K562 (cell line): Measurements from ENCODE around the gene TUBB4B. TPM values are rescaled to one million over a fixed set of nuclear protein-coding genes. Genes with fewer than 3 reads are reported as not detected.
A peak's percentile ranks its signal among the peaks of the same experiment; 100 is the strongest.

ENCODE experiments used
- ATAC-seq: fragments of 200-7000 bp; cut with Tn5 transposase; 3 replicates; pipeline ENCODE4 v1.9.1; 2020; ENCODE audit warnings: moderate library complexity
- BruUV-seq: library from RNA; stranded (reverse); fragments of 400-500 nt; replicated peaks from 2 replicates; lab custom pipeline; 2021; lab: Mats Ljungman, UMichigan
- CTCF ChIA-PET: fragments of 300-600 bp; formaldehyde crosslinking; extraction: SDS; loops from one replicate; lab custom pipeline; 2021; ENCODE audit warnings: low intra/inter-chr PET ratio; lab: Yijun Ruan, JAX
- POLR2A ChIA-PET: fragments of 300-600, 350-650 bp; sonication (Branson Sonifier 250); formaldehyde crosslinking; extraction: SDS; loops from one replicate; lab custom pipeline; 2021; ENCODE audit warnings: antibody characterized with exemption, inconsistent platforms; lab: Yijun Ruan, JAX
- DNase-seq, 4 experiments: peaks; one replicate each; pipeline versions ENCODE4 v3.0.0 to v3.0.0-alpha.2; 2011 to 2018; ENCODE audit warnings: low spot score in 3 of 4, mixed read lengths in 3 of 4; ENCODE audit errors: extremely low read depth in 1 of 4
- FAIRE-seq: peaks from 2 replicates; lab custom pipeline; 2011; peaks lifted over from hg19 to GRCh38; lab: Jason Lieb, UNC
- H2AFZ ChIP-seq: 2 replicates; pipeline ENCODE4 v1.6.0; 2011; ENCODE audit warnings: low read depth, low read length, control low read depth, inconsistent platforms
- H3K27ac ChIP-seq: fragments of 200-600 bp; 3 replicates; pipeline ENCODE4 v1.8.0; 2011; ENCODE audit warnings: low read depth, mild to moderate bottlenecking, control low read depth, inconsistent platforms, low read length, moderate library complexity, mixed read lengths; ENCODE audit errors: extremely low read depth
- H3K27me3 ChIP-seq, 2 experiments: fragments of 300-600 bp in 1 of 2; 2 replicates in 1 of 2; 3 replicates in 1 of 2; pipeline versions ENCODE4 v1.6.0 to v1.8.0; 2011; ENCODE audit warnings: inconsistent platforms in 2 of 2, low read length in 2 of 2, mild to moderate bottlenecking in 1 of 2, mixed read lengths in 1 of 2, moderate library complexity in 1 of 2; ENCODE audit not compliant: control insufficient read depth in 2 of 2, insufficient read depth in 2 of 2
- H3K36me3 ChIP-seq: fragments of 300-600 bp; 3 replicates; pipeline ENCODE4 v1.8.0; 2011; ENCODE audit warnings: mild to moderate bottlenecking, low read length, inconsistent platforms; ENCODE audit not compliant: control insufficient read depth, insufficient read depth
- H3K4me1 ChIP-seq, 2 experiments: fragments of 200-600 bp in 1 of 2; replicated peaks in 1 of 2; 2 replicates in 1 of 2; 3 replicates in 1 of 2; pipeline versions ENCODE4 v1.5.1 to v1.8.0; 2011; ENCODE audit warnings: inconsistent platforms in 2 of 2, low read length in 2 of 2, mild to moderate bottlenecking in 1 of 2, mixed read lengths in 1 of 2, moderate library complexity in 1 of 2; ENCODE audit not compliant: control insufficient read depth in 2 of 2, insufficient read depth in 2 of 2
- H3K4me2 ChIP-seq: 2 replicates; pipeline ENCODE4 v1.6.1; 2011; ENCODE audit warnings: low read length, control low read depth, inconsistent platforms, mixed read lengths; ENCODE audit not compliant: insufficient read depth
- H3K4me3 ChIP-seq: fragments of 200-600 bp; sonication (generic), shearing (Covaris generic); 2 replicates; pipeline ENCODE4 v1.5.1; 2016; ENCODE audit warnings: control low read depth, inconsistent platforms
- H3K79me2 ChIP-seq: fragments of 200-600 bp; 3 replicates; pipeline ENCODE4 v1.8.0; 2011; ENCODE audit warnings: low read length, inconsistent platforms; ENCODE audit not compliant: control insufficient read depth, insufficient read depth
- H3K9ac ChIP-seq, 2 experiments: 2 replicates each; pipeline versions ENCODE4 v1.6.0 to v1.6.1; 2011; ENCODE audit warnings: low read depth in 2 of 2, low read length in 2 of 2, control low read depth in 1 of 2, inconsistent platforms in 1 of 2, mild to moderate bottlenecking in 1 of 2, mixed read lengths in 1 of 2; ENCODE audit not compliant: insufficient read depth in 1 of 2
- H3K9me1 ChIP-seq: one replicate; pipeline ENCODE4 v1.6.0; 2011; ENCODE audit warnings: inconsistent platforms, mild to moderate bottlenecking, low read length, moderate library complexity; ENCODE audit not compliant: control insufficient read depth, insufficient read depth
- H3K9me3 ChIP-seq: replicated peaks from 2 replicates; pipeline ENCODE4 v1.5.1; 2011; ENCODE audit warnings: low read depth, low read length, inconsistent platforms; ENCODE audit not compliant: control insufficient read depth, insufficient read depth
- H4K20me1 ChIP-seq: replicated peaks from 2 replicates; pipeline ENCODE4 v1.6.1; 2011; ENCODE audit warnings: low read length, inconsistent platforms, mixed read lengths; ENCODE audit not compliant: control insufficient read depth, insufficient read depth
- CBX8 ChIP-seq: fragments of 200-600 bp; sonication (generic); IDR thresholded peaks from 2 replicates; pipeline ENCODE4 v1.6.1; 2012; ENCODE audit warnings: borderline replicate concordance, mixed run types, low read depth, mild to moderate bottlenecking, moderate library complexity, mixed read lengths, low read length, control low read depth, inconsistent platforms; ENCODE audit not compliant: poor library complexity, severe bottlenecking; ENCODE audit errors: extremely low read depth
- EGR1 ChIP-seq: fragments of 450-650 bp; conservative IDR thresholded peaks from 2 replicates; pipeline ENCODE4 v1.6.1; 2017; ENCODE audit warnings: mild to moderate bottlenecking
- JUND ChIP-seq, 2 experiments: IDR thresholded peaks; 2 replicates in 1 of 2; 3 replicates in 1 of 2; pipeline ENCODE4 v1.6.1; 2011; ENCODE audit warnings: borderline replicate concordance in 2 of 2, low read depth in 2 of 2, low read length in 2 of 2, improper control_type of control experiment in 1 of 2, missing biosample characterization in 1 of 2, missing genetic modification characterization in 1 of 2, missing genetic modification reagents in 1 of 2
- MCM3 ChIP-seq: fragments of 450-650 bp; IDR thresholded peaks from 2 replicates; pipeline ENCODE4 v1.6.1; 2016
- MITF ChIP-seq: IDR thresholded peaks from 2 replicates; pipeline ENCODE4 v1.6.1; 2014; ENCODE audit warnings: antibody characterized with exemption
- POLR2G ChIP-seq: fragments of 200-400 bp; formaldehyde crosslinking; IDR thresholded peaks from 2 replicates; pipeline ENCODE4 v1.6.1; 2017; ENCODE audit warnings: low read depth, mild to moderate bottlenecking, antibody characterized with exemption, low read length, moderate library complexity
- RBBP5 ChIP-seq: fragments of 200-600 bp; sonication (generic); IDR thresholded peaks from 2 replicates; pipeline ENCODE4 v1.6.1; 2012; ENCODE audit warnings: borderline replicate concordance, mild to moderate bottlenecking, low read length, control low read depth, inconsistent platforms; ENCODE audit not compliant: insufficient read depth, poor library complexity, severe bottlenecking
- RBFOX2 ChIP-seq: fragments of 200-400 bp; formaldehyde crosslinking; IDR thresholded peaks from 2 replicates; pipeline ENCODE4 v1.6.1; 2017; ENCODE audit warnings: low read depth, mild to moderate bottlenecking, low read length, moderate library complexity
- SOX6 ChIP-seq: fragments of 450-650 bp; IDR thresholded peaks from 2 replicates; pipeline ENCODE4 v1.6.1; 2014; ENCODE audit warnings: mild to moderate bottlenecking
- SREBF1 ChIP-seq: fragments of 150-350 bp; IDR thresholded peaks from 2 replicates; pipeline ENCODE4 v1.6.1; 2014; ENCODE audit warnings: antibody characterized with exemption, low read depth, low read length, borderline replicate concordance
- USF1 ChIP-seq: sonication (generic); formaldehyde crosslinking; IDR thresholded peaks from 2 replicates; pipeline ENCODE4 v1.9.0; 2022; ENCODE audit warnings: mild to moderate bottlenecking, missing genetic modification reagents
- WGBS: fragments of 100-300 bp; shearing (Covaris generic); methylation state at CpG from one replicate; pipeline ENCODE4 v1.1.6; 2016; ENCODE audit warnings: low coverage, mixed read lengths; ENCODE audit not compliant: insufficient coverage; ENCODE audit errors: missing lambda C conversion rate; 5-methylcytosine and 5-hydroxymethylcytosine counted together
- in situ Hi-C: fragments of 300-500 bp; cut with MboI; formaldehyde crosslinking; loops from 4 replicates; pipeline ENCODE4 v1.15.0; 2018; ENCODE audit warnings: inconsistent platforms, mixed read lengths
- intact Hi-C: fragments of 100-400 bp; cut with micrococcal nuclease; formaldehyde crosslinking; loops from 2 replicates; pipeline ENCODE4 v1.14.2; 2022
- polyA plus RNA-seq, 8 experiments: library from polyadenylated mRNA; depleted of rRNA in 4 of 8; stranded (reverse) in 5 of 8; unstranded in 3 of 8; fragments of >200 nt; fragmentation: Nextera tagmentation in 2 of 8; fragmentation: Illumina TruSeq in 1 of 8; extraction: Ambion mirVana in 2 of 8; extraction: Trizol in 1 of 8; gene quantifications; 2 replicates each; pipeline versions ENCODE4 v1.2.1 to v1.2.3, GENCODE V29; 2011 to 2014; ENCODE audit warnings: inconsistent platforms in 1 of 8, missing spikeins in 1 of 8
- total RNA-seq, 7 experiments: library from RNA; depleted of rRNA in 6 of 7; stranded (reverse); fragments of >200 nt in 6 of 7; fragmentation: Illumina TruSeq in 2 of 7; extraction: Trizol in 2 of 7; gene quantifications; 2 replicates each; pipeline versions ENCODE4 v1.2.1 to v1.2.3, GENCODE V29; 2011 to 2021; ENCODE audit warnings: low replicate concordance in 1 of 7
- TF ChIP-seq, protein P1 (sequence below): sonication (generic); formaldehyde crosslinking; IDR thresholded peaks from 2 replicates; pipeline ENCODE4 v1.9.0; 2022; ENCODE audit warnings: mild to moderate bottlenecking, missing genetic modification reagents

TUBB4B gene
- total and polyA plus RNA-seq, 9 of the 15 experiments (the other 6 are each of a cell fraction or from before 2014, with no cell fraction given): 24.1 to 443 (median 268) TPM

- WGBS: 96% methylated on average over 26 of the region's 39 CpGs
- CTCF ChIA-PET: no interaction called here
- no peak overlapping the region for H3K27ac ChIP-seq
Observed at GRCh38 chr9:137281345-137282116, 40.4 kb downstream of the TUBB4B start.

GRCh38 chr9:137286975-137287383 is 45.9 kb downstream of the TUBB4B start:
- no peaks in the 10 kb centered on the region for H3K9me1 ChIP-seq
- H3K4me1 ChIP-seq: no peaks in the 10 kb centered on the region
- no peaks in the 10 kb centered on the region for H3K79me2 ChIP-seq
- CTCF ChIA-PET: no interaction called here
- no peaks in the 10 kb centered on the region for H4K20me1 ChIP-seq
- H3K9me3 ChIP-seq: no peaks in the 10 kb centered on the region
- no peak overlapping the region for H3K27ac ChIP-seq
- ATAC-seq: peak; percentile 100
- H3K36me3 ChIP-seq: peaks cover 15% of the 10 kb centered on the region; the same call in 1 of the 3 replicates
- intact Hi-C loops: no loop called here
- H3K27me3 ChIP-seq: no peaks in the 10 kb centered on the region
- FAIRE-seq: peak; percentile 94
- H2AFZ ChIP-seq: 0 out of 2 replicates have a peak overlapping the region, but pooled peaks have one; percentile 63
- H3K9ac ChIP-seq: no peak overlapping the region
- BruUV-seq: no TSS peak
- H3K4me3 ChIP-seq: no peak overlapping the region
- DNase-seq: peak; percentile 60 to 86 (median 74)
- POLR2A ChIA-PET: interaction anchor here (0.5 to 2.2 kb wide), 9 partner anchors 10 to 211 kb away, joined by 3 to 17 read pairs (median 4); partner anchors contain the start of gene TOR4A
- H3K4me2 ChIP-seq: no peak overlapping the region
- WGBS: 40% methylated on average over 14 of the region's 14 CpGs
- in situ Hi-C loops: loop anchor here (5.0 kb wide), 1 partner anchor 160 kb away; no protein-coding TSS in a partner anchor
- peak; percentile 75 for TF ChIP-seq EGR1
- TF ChIP-seq MITF: no peak
- TF ChIP-seq, protein P1, sequence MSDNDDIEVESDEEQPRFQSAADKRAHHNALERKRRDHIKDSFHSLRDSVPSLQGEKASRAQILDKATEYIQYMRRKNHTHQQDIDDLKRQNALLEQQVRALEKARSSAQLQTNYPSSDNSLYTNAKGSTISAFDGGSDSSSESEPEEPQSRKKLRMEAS (CRISPR knock-in tag): peak; percentile 97
- no peak for TF ChIP-seq MCM3
- TF ChIP-seq POLR2G: no peak
- TF ChIP-seq USF1 (CRISPR knock-in tag): peak; percentile 76
- 0 out of 2 replicates have a peak, but pooled peaks have one; percentile 45 for TF ChIP-seq JUND (IDR thresholded peaks at IDR 0.05; ENCODE audit: borderline replicate concordance, low read depth, low read length)
- no peak for TF ChIP-seq JUND (tag; IDR thresholded peaks at IDR 0.05; ENCODE audit: borderline replicate concordance, low read depth, low read length)
- TF ChIP-seq CBX8: no peak

More at GRCh38 chr9:137281345-137282116, 40.4 kb downstream of the TUBB4B start:
- no peak overlapping the region for H3K4me2 ChIP-seq
- peaks cover 44% of the 10 kb centered on the region; the same call in 1 of the 3 replicates for H3K36me3 ChIP-seq
- no peaks in the 10 kb centered on the region for H4K20me1 ChIP-seq
- in situ Hi-C loops: no loop called here
- peak overlapping the region in 1 of 2 experiments; percentile 58; a peak in 2 of 4 replicates for H3K9ac ChIP-seq
- FAIRE-seq (no peak), ATAC-seq (no peak), DNase-seq (no peak)
- TF ChIP-seq RBBP5 (no peak), POLR2G (peak; percentile 67; the same call in 1 of the 2 replicates), RBFOX2 (peak; percentile 64), SOX6 (no peak), SREBF1 (no peak)
- H3K4me3 ChIP-seq: no peak overlapping the region
- BruUV-seq: no TSS peak
- no peaks in the 10 kb centered on the region for H3K27me3 ChIP-seq
- POLR2A ChIA-PET: interaction anchor here (0.6 to 1.2 kb wide), 4 partner anchors 8 to 480 kb away, joined by 3 to 4 read pairs (median 4); no protein-coding TSS in a partner anchor
- peaks cover 8 to 54% of the 10 kb centered on the region in 2 experiments for H3K4me1 ChIP-seq
- no peak overlapping the region for H2AFZ ChIP-seq
- no peaks in the 10 kb centered on the region for H3K9me1 ChIP-seq
- intact Hi-C loops: no loop called here
- no peaks in the 10 kb centered on the region for H3K9me3 ChIP-seq
- H3K79me2 ChIP-seq: peaks cover 37% of the 10 kb centered on the region
